HuH-7.5 (cell line): ENCODE measurements around the gene KNCN.

ENCODE experiments used
- DNase-seq: peaks from one replicate; pipeline ENCODE4 v3.0.0; 2011; ENCODE audit warnings: low spot score

The KNCN gene

DNA sequence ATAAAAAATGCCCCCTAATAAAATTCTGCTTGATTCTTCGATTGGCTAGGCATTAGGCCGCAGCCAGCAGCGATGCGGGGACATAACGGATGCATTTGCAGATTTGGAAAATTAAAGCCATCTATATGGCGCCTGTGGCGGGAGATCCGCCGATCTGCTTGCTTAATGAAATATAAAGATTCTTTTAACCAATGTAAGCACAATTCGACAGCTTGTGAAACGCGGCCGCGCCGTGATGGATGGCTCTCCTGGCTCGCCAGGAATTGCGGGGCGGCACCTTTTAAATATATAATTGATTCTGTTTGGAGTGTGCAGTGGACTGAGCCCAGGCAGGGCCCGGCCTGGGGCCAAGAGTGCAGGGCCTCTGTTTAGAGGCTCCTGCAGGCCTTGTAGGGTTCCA is 53.8 kb downstream of the KNCN start:
- DNase-seq = no peak

DNA sequence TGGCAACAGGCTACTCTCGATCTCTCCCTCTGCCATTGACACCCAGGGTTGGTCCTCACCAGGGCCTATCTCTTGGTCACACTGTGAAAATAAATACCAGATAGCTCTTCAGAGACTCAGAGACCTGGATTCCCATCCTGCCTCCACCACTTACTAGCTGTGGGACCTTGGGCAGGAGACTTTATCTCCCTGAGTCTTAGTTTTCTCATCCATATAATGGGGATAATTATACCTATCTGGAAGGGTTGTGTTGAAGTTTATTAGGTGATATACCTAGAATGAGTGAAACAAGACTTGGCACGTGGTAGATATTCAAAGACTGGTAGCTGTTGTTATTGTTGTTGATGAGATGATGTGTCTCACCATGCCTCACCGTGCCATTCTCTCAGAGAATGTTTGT is 54.4 kb downstream of the KNCN start:
- no peak for DNase-seq

GRCh38 chr1:46496505-46496904 is 54.9 kb downstream of the KNCN start:
- no peak for DNase-seq

GRCh38 chr1:46495778-46496177 is 55.7 kb downstream of the KNCN start:
- no peak for DNase-seq
